HEK293 (cell line): ENCODE data around the gene ZSCAN31.

ENCODE experiments used
- CTCF ChIA-PET: fragments of 350-600 bp; formaldehyde crosslinking; extraction: SDS; loops from one replicate; lab custom pipeline; 2021; ENCODE audit warnings: antibody characterized with exemption; lab: Yijun Ruan, JAX
- POLR2A ChIA-PET: fragments of 300-600 bp; formaldehyde crosslinking; extraction: SDS; loops from one replicate; lab custom pipeline; 2020; ENCODE audit warnings: antibody characterized with exemption, inconsistent platforms; lab: Yijun Ruan, JAX
- H3K27ac ChIP-seq: fragments of 200-500 bp; sonication (Bioruptor generic); 2 replicates; pipeline ENCODE4 v1.5.1; 2014; ENCODE audit warnings: low read depth, low read length, control low read depth, inconsistent platforms; ENCODE audit errors: extremely low read depth
- H3K36me3 ChIP-seq, 2 experiments: fragments of 200-500 bp in 1 of 2; sonication (Bioruptor generic) in 1 of 2; 1 replicate in 1 of 2; 2 replicates in 1 of 2; pipeline ENCODE4 v1.5.1; 2014 to 2017; ENCODE audit warnings: inconsistent platforms in 2 of 2, low read length in 2 of 2; ENCODE audit not compliant: control insufficient read depth in 2 of 2, insufficient read depth in 1 of 2
- H3K4me1 ChIP-seq: fragments of 200-500 bp; sonication (Bioruptor generic); 2 replicates; pipeline ENCODE4 v1.5.1; 2014; ENCODE audit warnings: mild to moderate bottlenecking, low read length, inconsistent platforms; ENCODE audit not compliant: control insufficient read depth, insufficient read depth
- H3K4me3 ChIP-seq: 2 replicates; pipeline ENCODE4 v1.5.1; 2011; ENCODE audit warnings: low read depth, mild to moderate bottlenecking, control low read depth, low read length, moderate library complexity
- H3K9me3 ChIP-seq: fragments of 200-500 bp; sonication (Bioruptor generic); 2 replicates; pipeline ENCODE4 v1.5.1; 2014; ENCODE audit warnings: low read depth, low read length, inconsistent platforms; ENCODE audit not compliant: control insufficient read depth, insufficient read depth
- EGR2 ChIP-seq: fragments of 450-650 bp; formaldehyde crosslinking; IDR thresholded peaks from 2 replicates; pipeline ENCODE4 v1.5.1; 2016; ENCODE audit warnings: low read depth, missing biosample characterization, missing genetic modification characterization
- GLIS1 ChIP-seq: fragments of 450-650 bp; formaldehyde crosslinking; IDR thresholded peaks from 2 replicates; pipeline ENCODE4 v1.5.1; 2016; ENCODE audit warnings: missing biosample characterization, missing genetic modification characterization
- OVOL3 ChIP-seq: fragments of 450-650 bp; formaldehyde crosslinking; IDR thresholded peaks from 2 replicates; pipeline ENCODE4 v1.5.1; 2016; ENCODE audit warnings: missing biosample characterization, missing genetic modification characterization
- SALL2 ChIP-seq: fragments of 450-650 bp; formaldehyde crosslinking; IDR thresholded peaks from 2 replicates; pipeline ENCODE4 v1.5.0; 2017; ENCODE audit warnings: missing biosample characterization, mild to moderate bottlenecking, missing genetic modification characterization, borderline replicate concordance
- ZBTB1 ChIP-seq: fragments of 450-650 bp; formaldehyde crosslinking; IDR thresholded peaks from 2 replicates; pipeline ENCODE4 v1.5.1; 2016; ENCODE audit warnings: missing biosample characterization, missing genetic modification characterization
- ZBTB8A ChIP-seq: fragments of 450-650 bp; formaldehyde crosslinking; IDR thresholded peaks from 2 replicates; pipeline ENCODE4 v1.5.1; 2016; ENCODE audit warnings: missing biosample characterization, missing genetic modification characterization
- ZNF155 ChIP-seq: fragments of 450-650 bp; formaldehyde crosslinking; IDR thresholded peaks from 2 replicates; pipeline ENCODE4 v1.5.1; 2016; ENCODE audit warnings: missing biosample characterization, missing genetic modification characterization
- ZNF221 ChIP-seq: fragments of 450-650 bp; formaldehyde crosslinking; IDR thresholded peaks from 2 replicates; pipeline ENCODE4 v1.5.1; 2017; ENCODE audit warnings: missing biosample characterization, missing genetic modification characterization, borderline replicate concordance
- ZNF391 ChIP-seq: fragments of 450-650 bp; formaldehyde crosslinking; IDR thresholded peaks from 2 replicates; pipeline ENCODE4 v1.5.1; 2016; ENCODE audit warnings: low read depth, missing biosample characterization, missing genetic modification characterization, borderline replicate concordance
- ZNF404 ChIP-seq: fragments of 450-650 bp; formaldehyde crosslinking; IDR thresholded peaks from 2 replicates; pipeline ENCODE4 v1.5.1; 2017; ENCODE audit warnings: missing biosample characterization, missing genetic modification characterization
- ZNF473 ChIP-seq: fragments of 450-650 bp; formaldehyde crosslinking; IDR thresholded peaks from 2 replicates; pipeline ENCODE4 v1.5.1; 2017; ENCODE audit warnings: missing biosample characterization, missing genetic modification characterization
- ZNF544 ChIP-seq: fragments of 450-650 bp; formaldehyde crosslinking; IDR thresholded peaks from 2 replicates; pipeline ENCODE4 v1.5.0; 2017; ENCODE audit warnings: missing biosample characterization, missing genetic modification characterization
- ZNF548 ChIP-seq: fragments of 450-650 bp; formaldehyde crosslinking; IDR thresholded peaks from 2 replicates; pipeline ENCODE4 v1.5.1; 2016; ENCODE audit warnings: missing biosample characterization, missing genetic modification characterization
- ZNF626 ChIP-seq: fragments of 450-650 bp; sonication (Bioruptor Pico); formaldehyde crosslinking; IDR thresholded peaks from 2 replicates; pipeline ENCODE4 v1.5.1; 2018; ENCODE audit warnings: missing biosample characterization, missing genetic modification characterization, inconsistent platforms
- ZNF654 ChIP-seq: fragments of 450-650 bp; formaldehyde crosslinking; IDR thresholded peaks from 2 replicates; pipeline ENCODE4 v1.5.1; 2016; ENCODE audit warnings: low read depth, missing biosample characterization, missing genetic modification characterization
- ZNF747 ChIP-seq: fragments of 450-650 bp; formaldehyde crosslinking; IDR thresholded peaks from 2 replicates; pipeline ENCODE4 v1.5.1; 2016; ENCODE audit warnings: missing biosample characterization, missing genetic modification characterization
- ZNF776 ChIP-seq: fragments of 450-650 bp; formaldehyde crosslinking; IDR thresholded peaks from 2 replicates; pipeline ENCODE4 v1.5.0; 2017; ENCODE audit warnings: missing biosample characterization, missing genetic modification characterization, borderline replicate concordance
- TF ChIP-seq, protein P1 (sequence below): fragments of 450-650 bp; formaldehyde crosslinking; IDR thresholded peaks from 2 replicates; pipeline ENCODE4 v1.5.1; 2016; ENCODE audit warnings: missing biosample characterization, missing genetic modification characterization, borderline replicate concordance
- TF ChIP-seq, protein P2 (sequence below): fragments of 450-650 bp; formaldehyde crosslinking; IDR thresholded peaks from 2 replicates; pipeline ENCODE4 v1.5.1; 2016; ENCODE audit warnings: missing biosample characterization, missing genetic modification characterization, low read depth
- TF ChIP-seq, protein P3 (sequence below): fragments of 450-650 bp; formaldehyde crosslinking; IDR thresholded peaks from 2 replicates; pipeline ENCODE4 v1.5.1; 2017; ENCODE audit warnings: missing biosample characterization, missing genetic modification characterization
- TF ChIP-seq, protein P4 (sequence below): fragments of 450-650 bp; formaldehyde crosslinking; IDR thresholded peaks from 2 replicates; pipeline ENCODE4 v1.5.1; 2016; ENCODE audit warnings: missing biosample characterization, missing genetic modification characterization, low read depth

The ZSCAN31 gene

DNA sequence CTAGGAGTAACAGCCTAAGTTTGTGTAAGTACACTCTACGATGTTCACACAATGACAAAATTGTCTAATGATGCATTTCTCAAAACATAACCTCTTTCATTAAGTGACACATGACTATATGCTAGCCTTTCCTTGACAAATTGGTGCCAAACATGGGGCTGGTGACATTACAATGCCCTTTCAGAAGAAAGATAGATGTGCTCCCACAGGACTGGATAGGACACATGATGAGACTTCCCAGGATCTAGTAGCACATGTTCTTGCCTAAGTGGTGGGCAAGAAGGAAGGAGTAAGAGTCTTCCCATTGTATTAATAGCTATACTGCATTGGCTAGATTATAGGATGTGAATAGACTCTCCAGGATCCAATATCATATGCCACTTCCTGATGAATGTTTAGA, 35.3 kb upstream of the ZSCAN31 start:
- TF ChIP-seq ZNF544 (tag by site-specific recombination), result no peak
- TF ChIP-seq ZNF155 (tag by site-specific recombination), result no peak
- no peak for TF ChIP-seq OVOL3
- TF ChIP-seq SALL2 (tag by site-specific recombination), result no peak
- no peak for TF ChIP-seq ZNF473 (tag by site-specific recombination)
- TF ChIP-seq, protein P1, sequence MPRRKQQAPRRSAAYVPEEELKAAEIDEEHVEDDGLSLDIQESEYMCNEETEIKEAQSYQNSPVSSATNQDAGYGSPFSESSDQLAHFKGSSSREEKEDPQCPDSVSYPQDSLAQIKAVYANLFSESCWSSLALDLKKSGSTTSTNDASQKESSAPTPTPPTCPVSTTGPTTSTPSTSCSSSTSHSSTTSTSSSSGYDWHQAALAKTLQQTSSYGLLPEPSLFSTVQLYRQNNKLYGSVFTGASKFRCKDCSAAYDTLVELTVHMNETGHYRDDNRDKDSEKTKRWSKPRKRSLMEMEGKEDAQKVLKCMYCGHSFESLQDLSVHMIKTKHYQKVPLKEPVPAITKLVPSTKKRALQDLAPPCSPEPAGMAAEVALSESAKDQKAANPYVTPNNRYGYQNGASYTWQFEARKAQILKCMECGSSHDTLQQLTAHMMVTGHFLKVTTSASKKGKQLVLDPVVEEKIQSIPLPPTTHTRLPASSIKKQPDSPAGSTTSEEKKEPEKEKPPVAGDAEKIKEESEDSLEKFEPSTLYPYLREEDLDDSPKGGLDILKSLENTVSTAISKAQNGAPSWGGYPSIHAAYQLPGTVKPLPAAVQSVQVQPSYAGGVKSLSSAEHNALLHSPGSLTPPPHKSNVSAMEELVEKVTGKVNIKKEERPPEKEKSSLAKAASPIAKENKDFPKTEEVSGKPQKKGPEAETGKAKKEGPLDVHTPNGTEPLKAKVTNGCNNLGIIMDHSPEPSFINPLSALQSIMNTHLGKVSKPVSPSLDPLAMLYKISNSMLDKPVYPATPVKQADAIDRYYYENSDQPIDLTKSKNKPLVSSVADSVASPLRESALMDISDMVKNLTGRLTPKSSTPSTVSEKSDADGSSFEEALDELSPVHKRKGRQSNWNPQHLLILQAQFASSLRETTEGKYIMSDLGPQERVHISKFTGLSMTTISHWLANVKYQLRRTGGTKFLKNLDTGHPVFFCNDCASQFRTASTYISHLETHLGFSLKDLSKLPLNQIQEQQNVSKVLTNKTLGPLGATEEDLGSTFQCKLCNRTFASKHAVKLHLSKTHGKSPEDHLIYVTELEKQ (tag by site-specific recombination), result no peak
- no peak for TF ChIP-seq GLIS1 (tag by site-specific recombination)
- TF ChIP-seq ZNF404 (tag by site-specific recombination), result no peak
- Histone ChIP-seq H3K4me3 (no peak overlapping the region), H3K9me3 (no peaks in the 10 kb centered on the region), H3K4me1 (no peaks in the 10 kb centered on the region), H3K27ac (no peak overlapping the region), H3K36me3 (peaks cover 15 to 16% of the 10 kb centered on the region in 2 experiments)
- ChIA-PET CTCF (interaction anchor here (1.3 kb wide), 1 partner anchor 13 kb away, joined by 3 read pairs; no protein-coding TSS in a partner anchor), POLR2A (interaction anchor here (1.5 kb wide), 1 partner anchor 36 kb away, joined by 4 read pairs; no protein-coding TSS in a partner anchor)

DNA sequence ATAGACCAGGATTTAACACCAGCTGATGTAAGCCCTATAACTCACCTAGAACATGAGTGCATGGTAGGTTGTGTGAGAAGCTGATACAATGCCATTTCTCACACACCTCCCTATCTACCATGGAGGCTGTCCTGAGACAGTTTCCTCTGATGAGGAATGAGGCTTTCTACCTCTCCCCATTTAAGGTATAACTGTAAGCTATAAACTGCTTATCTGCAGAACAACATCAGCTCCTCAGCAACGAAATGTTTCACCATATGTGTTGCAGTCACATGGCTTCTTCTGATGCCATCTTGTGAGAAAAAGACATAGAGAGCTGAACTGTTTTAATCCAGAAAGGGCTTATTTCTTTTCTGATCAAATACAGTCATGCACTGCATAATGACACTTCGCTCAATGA, 34.5 kb upstream of the ZSCAN31 start:
- Histone ChIP-seq H3K4me3 (no peak overlapping the region), H3K4me1 (no peaks in the 10 kb centered on the region), H3K9me3 (no peaks in the 10 kb centered on the region), H3K36me3 (peaks cover 17 to 20% of the 10 kb centered on the region in 2 experiments), H3K27ac (no peak overlapping the region)
- POLR2A ChIA-PET, result interaction anchor here (1.5 kb wide), 1 partner anchor 35 kb away, joined by 4 read pairs; no protein-coding TSS in a partner anchor
- CTCF ChIA-PET, result interaction anchor here (1.3 kb wide), 1 partner anchor 12 kb away, joined by 3 read pairs; no protein-coding TSS in a partner anchor
- no peak for TF ChIP-seq ZNF626 (tag by site-specific recombination)
- TF ChIP-seq, protein P2, sequence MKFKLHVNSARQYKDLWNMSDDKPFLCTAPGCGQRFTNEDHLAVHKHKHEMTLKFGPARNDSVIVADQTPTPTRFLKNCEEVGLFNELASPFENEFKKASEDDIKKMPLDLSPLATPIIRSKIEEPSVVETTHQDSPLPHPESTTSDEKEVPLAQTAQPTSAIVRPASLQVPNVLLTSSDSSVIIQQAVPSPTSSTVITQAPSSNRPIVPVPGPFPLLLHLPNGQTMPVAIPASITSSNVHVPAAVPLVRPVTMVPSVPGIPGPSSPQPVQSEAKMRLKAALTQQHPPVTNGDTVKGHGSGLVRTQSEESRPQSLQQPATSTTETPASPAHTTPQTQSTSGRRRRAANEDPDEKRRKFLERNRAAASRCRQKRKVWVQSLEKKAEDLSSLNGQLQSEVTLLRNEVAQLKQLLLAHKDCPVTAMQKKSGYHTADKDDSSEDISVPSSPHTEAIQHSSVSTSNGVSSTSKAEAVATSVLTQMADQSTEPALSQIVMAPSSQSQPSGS (tag by site-specific recombination), result no peak
- TF ChIP-seq ZNF391, result no peak
- TF ChIP-seq ZNF654, result no peak
- no peak for TF ChIP-seq ZNF776
- TF ChIP-seq ZNF747 (tag by site-specific recombination), result no peak
- TF ChIP-seq, protein P3, sequence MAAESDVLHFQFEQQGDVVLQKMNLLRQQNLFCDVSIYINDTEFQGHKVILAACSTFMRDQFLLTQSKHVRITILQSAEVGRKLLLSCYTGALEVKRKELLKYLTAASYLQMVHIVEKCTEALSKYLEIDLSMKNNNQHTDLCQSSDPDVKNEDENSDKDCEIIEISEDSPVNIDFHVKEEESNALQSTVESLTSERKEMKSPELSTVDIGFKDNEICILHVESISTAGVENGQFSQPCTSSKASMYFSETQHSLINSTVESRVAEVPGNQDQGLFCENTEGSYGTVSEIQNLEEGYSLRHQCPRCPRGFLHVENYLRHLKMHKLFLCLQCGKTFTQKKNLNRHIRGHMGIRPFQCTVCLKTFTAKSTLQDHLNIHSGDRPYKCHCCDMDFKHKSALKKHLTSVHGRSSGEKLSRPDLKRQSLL, result no peak
- TF ChIP-seq EGR2 (tag by site-specific recombination), result no peak
- TF ChIP-seq ZNF221, result no peak
- TF ChIP-seq, protein P4, sequence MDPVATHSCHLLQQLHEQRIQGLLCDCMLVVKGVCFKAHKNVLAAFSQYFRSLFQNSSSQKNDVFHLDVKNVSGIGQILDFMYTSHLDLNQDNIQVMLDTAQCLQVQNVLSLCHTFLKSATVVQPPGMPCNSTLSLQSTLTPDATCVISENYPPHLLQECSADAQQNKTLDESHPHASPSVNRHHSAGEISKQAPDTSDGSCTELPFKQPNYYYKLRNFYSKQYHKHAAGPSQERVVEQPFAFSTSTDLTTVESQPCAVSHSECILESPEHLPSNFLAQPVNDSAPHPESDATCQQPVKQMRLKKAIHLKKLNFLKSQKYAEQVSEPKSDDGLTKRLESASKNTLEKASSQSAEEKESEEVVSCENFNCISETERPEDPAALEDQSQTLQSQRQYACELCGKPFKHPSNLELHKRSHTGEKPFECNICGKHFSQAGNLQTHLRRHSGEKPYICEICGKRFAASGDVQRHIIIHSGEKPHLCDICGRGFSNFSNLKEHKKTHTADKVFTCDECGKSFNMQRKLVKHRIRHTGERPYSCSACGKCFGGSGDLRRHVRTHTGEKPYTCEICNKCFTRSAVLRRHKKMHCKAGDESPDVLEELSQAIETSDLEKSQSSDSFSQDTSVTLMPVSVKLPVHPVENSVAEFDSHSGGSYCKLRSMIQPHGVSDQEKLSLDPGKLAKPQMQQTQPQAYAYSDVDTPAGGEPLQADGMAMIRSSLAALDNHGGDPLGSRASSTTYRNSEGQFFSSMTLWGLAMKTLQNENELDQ (tag by site-specific recombination), result no peak
- no peak for TF ChIP-seq ZBTB1
- TF ChIP-seq ZBTB8A (tag by site-specific recombination), result no peak
- no peak for TF ChIP-seq ZNF548 (tag by site-specific recombination)
